Panc1 (cell line): Measurements from ENCODE around the gene CASP4. TPM values are rescaled to one million over a fixed set of nuclear protein-coding genes. Genes with fewer than 3 reads are reported as not detected.

Experiments used
- ATAC-seq: fragments of 200-7000 bp; cut with Tn5 transposase; 2 replicates; pipeline ENCODE4 v1.9.1; 2020; ENCODE audit warnings: mild to moderate bottlenecking, moderate library complexity
- BruUV-seq: library from RNA; stranded (reverse); fragments of 400-500 nt; replicated peaks from 2 replicates; lab custom pipeline; 2021; lab: Mats Ljungman, UMichigan
- CTCF ChIA-PET: fragments of 300-600 bp; sonication (Branson Sonifier 250); formaldehyde crosslinking; loops from one replicate; lab custom pipeline; 2022; ENCODE audit warnings: antibody characterized with exemption; lab: Charles Lee
- POLR2A ChIA-PET: fragments of 300-600 bp; sonication (Branson Sonifier 250); formaldehyde crosslinking; loops from one replicate; lab custom pipeline; 2022; ENCODE audit warnings: antibody characterized with exemption; lab: Charles Lee
- DNase-seq: peaks from one replicate; pipeline ENCODE4 v3.0.0-alpha.2; 2010; ENCODE audit warnings: low read depth, low spot score
- H3K27ac ChIP-seq: 2 replicates; pipeline ENCODE4 v1.5.1; 2011; ENCODE audit warnings: mild to moderate bottlenecking, low read length, inconsistent platforms
- H3K27me3 ChIP-seq: fragments of 200-500 bp; sonication (Bioruptor generic); 2 replicates; pipeline ENCODE4 v1.6.0; 2014; ENCODE audit warnings: low read length, inconsistent platforms; ENCODE audit not compliant: control insufficient read depth, insufficient read depth
- H3K36me3 ChIP-seq: fragments of 200-500 bp; sonication (Bioruptor generic); 2 replicates; pipeline ENCODE4 v1.5.1; 2014; ENCODE audit warnings: inconsistent platforms, mild to moderate bottlenecking, low read length, moderate library complexity; ENCODE audit not compliant: control insufficient read depth, insufficient read depth
- H3K4me1 ChIP-seq: 2 replicates; pipeline ENCODE4 v1.5.1; 2011; ENCODE audit warnings: inconsistent platforms, mild to moderate bottlenecking, low read length, moderate library complexity; ENCODE audit not compliant: control insufficient read depth, insufficient read depth
- H3K4me3 ChIP-seq, 2 experiments: 2 replicates each; pipeline ENCODE4 v1.5.1; 2011 to 2012; ENCODE audit warnings: low read depth in 2 of 2, low read length in 2 of 2, mild to moderate bottlenecking in 2 of 2, inconsistent platforms in 1 of 2, moderate library complexity in 1 of 2
- H3K9me3 ChIP-seq: fragments of 200-500 bp; sonication (Bioruptor generic); 2 replicates; pipeline ENCODE4 v1.5.1; 2014; ENCODE audit warnings: low read depth, mild to moderate bottlenecking, inconsistent platforms, low read length, moderate library complexity; ENCODE audit not compliant: control insufficient read depth, insufficient read depth
- POLR2AphosphoS5 ChIP-seq: IDR thresholded peaks from 2 replicates; pipeline ENCODE4 v1.6.1; 2012; ENCODE audit warnings: mild to moderate bottlenecking, low read depth, low read length, moderate library complexity
- SIN3A ChIP-seq: IDR thresholded peaks from 2 replicates; pipeline ENCODE4 v1.6.1; 2012; ENCODE audit warnings: low read depth, mild to moderate bottlenecking, low read length, moderate library complexity, borderline replicate concordance; ENCODE audit not compliant: insufficient read depth
- TCF7L2 ChIP-seq: IDR thresholded peaks from 2 replicates; pipeline ENCODE4 v1.6.1; 2011; ENCODE audit warnings: mild to moderate bottlenecking, low read depth, low read length, inconsistent platforms
- in situ Hi-C: cut with HindIII; loops from 2 replicates; pipeline ENCODE4 v1.10.0; 2016; ENCODE audit warnings: low sequenced_read_pairs, low pct_unique_long_range_greater_than_20kb
- intact Hi-C: fragments of 100-400 bp; cut with micrococcal nuclease; formaldehyde crosslinking; loops from one replicate; pipeline ENCODE4 v1.10.0; 2022; ENCODE audit not compliant: unreplicated experiment
- total RNA-seq: library from RNA; stranded (reverse); gene quantifications from one replicate; pipeline ENCODE4 v1.2.1, GENCODE V29; 2021; ENCODE audit not compliant: unreplicated experiment
- TF ChIP-seq, protein P1 (sequence below): fragments of 450-650 bp; IDR thresholded peaks from 2 replicates; pipeline ENCODE4 v1.5.1; 2017; ENCODE audit warnings: mild to moderate bottlenecking
- TF ChIP-seq, protein P2 (sequence below), 2 experiments: IDR thresholded peaks; 2 replicates each; pipeline ENCODE4 v1.6.1; 2011 to 2012; ENCODE audit warnings: low read depth in 2 of 2, control low read depth in 1 of 2, low read length in 1 of 2, mild to moderate bottlenecking in 1 of 2, moderate library complexity in 1 of 2; ENCODE audit not compliant: insufficient read depth in 1 of 2

Gene CASP4
- total RNA-seq, 1 experiment from 2014 or later: 25.8 TPM

DNA sequence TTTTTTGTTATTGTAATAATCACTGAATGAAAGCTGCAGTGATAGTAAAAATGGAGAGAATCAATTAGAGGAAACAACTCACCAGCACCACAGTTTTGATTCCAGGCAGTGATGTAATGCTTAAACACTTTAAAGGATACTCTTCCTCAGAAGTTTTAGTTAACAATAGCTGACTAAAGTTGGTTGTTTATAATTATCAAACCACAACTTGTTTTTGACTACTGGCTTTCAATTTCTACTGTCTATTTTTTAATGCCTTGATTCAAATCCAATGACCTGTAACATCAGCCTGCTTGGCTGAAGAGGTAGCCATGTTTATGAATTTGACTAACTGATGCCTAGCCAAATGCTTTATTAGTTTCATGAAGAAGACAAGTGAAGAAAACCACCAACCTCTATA, 51.9 kb downstream of the CASP4 start:
- ChIA-PET CTCF (no interaction called here), POLR2A (no interaction called here)
- Histone ChIP-seq H3K4me1 (no peaks in the 10 kb centered on the region), H3K9me3 (no peaks in the 10 kb centered on the region), H3K27ac (no peak overlapping the region), H3K27me3 (no peaks in the 10 kb centered on the region), H3K4me3 (no peak overlapping the region), H3K36me3 (no peaks in the 10 kb centered on the region)
- TF ChIP-seq POLR2AphosphoS5 (no peak), TCF7L2 (no peak), SIN3A (no peak)
- TF ChIP-seq, protein P1, sequence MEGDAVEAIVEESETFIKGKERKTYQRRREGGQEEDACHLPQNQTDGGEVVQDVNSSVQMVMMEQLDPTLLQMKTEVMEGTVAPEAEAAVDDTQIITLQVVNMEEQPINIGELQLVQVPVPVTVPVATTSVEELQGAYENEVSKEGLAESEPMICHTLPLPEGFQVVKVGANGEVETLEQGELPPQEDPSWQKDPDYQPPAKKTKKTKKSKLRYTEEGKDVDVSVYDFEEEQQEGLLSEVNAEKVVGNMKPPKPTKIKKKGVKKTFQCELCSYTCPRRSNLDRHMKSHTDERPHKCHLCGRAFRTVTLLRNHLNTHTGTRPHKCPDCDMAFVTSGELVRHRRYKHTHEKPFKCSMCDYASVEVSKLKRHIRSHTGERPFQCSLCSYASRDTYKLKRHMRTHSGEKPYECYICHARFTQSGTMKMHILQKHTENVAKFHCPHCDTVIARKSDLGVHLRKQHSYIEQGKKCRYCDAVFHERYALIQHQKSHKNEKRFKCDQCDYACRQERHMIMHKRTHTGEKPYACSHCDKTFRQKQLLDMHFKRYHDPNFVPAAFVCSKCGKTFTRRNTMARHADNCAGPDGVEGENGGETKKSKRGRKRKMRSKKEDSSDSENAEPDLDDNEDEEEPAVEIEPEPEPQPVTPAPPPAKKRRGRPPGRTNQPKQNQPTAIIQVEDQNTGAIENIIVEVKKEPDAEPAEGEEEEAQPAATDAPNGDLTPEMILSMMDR: no peak
- TF ChIP-seq, protein P2, sequence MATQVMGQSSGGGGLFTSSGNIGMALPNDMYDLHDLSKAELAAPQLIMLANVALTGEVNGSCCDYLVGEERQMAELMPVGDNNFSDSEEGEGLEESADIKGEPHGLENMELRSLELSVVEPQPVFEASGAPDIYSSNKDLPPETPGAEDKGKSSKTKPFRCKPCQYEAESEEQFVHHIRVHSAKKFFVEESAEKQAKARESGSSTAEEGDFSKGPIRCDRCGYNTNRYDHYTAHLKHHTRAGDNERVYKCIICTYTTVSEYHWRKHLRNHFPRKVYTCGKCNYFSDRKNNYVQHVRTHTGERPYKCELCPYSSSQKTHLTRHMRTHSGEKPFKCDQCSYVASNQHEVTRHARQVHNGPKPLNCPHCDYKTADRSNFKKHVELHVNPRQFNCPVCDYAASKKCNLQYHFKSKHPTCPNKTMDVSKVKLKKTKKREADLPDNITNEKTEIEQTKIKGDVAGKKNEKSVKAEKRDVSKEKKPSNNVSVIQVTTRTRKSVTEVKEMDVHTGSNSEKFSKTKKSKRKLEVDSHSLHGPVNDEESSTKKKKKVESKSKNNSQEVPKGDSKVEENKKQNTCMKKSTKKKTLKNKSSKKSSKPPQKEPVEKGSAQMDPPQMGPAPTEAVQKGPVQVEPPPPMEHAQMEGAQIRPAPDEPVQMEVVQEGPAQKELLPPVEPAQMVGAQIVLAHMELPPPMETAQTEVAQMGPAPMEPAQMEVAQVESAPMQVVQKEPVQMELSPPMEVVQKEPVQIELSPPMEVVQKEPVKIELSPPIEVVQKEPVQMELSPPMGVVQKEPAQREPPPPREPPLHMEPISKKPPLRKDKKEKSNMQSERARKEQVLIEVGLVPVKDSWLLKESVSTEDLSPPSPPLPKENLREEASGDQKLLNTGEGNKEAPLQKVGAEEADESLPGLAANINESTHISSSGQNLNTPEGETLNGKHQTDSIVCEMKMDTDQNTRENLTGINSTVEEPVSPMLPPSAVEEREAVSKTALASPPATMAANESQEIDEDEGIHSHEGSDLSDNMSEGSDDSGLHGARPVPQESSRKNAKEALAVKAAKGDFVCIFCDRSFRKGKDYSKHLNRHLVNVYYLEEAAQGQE (IDR thresholded peaks at IDR 0.05; ENCODE audit: insufficient read depth in 1 of 2, low read depth in 2 of 2, low read length in 1 of 2): no peak
- DNase-seq (no peak), ATAC-seq (no peak)
- in situ Hi-C loops: no loop called here
- intact Hi-C loops: no loop called here
- BruUV-seq: no TSS peak

DNA sequence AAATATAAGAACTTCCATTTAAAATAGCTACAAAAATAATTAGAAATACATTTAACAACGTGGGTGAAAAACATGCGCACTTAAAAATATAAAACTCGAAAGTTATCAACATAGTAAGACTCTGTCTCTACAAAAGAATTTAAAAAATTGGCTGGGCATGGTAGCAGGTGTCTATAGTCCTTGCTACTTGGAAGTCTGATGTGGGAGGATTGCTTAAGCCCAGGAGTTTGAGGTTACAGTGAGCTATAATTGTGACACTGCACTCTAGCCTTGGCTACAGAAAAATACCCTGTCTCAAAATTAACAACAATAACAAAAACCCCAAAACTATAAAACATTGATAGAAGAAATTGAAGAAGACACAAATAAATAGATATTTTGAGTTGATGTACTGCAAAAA, 56.3 kb downstream of the CASP4 start:
- no peak overlapping the region for H3K27ac ChIP-seq
- no peak for DNase-seq
- no peaks in the 10 kb centered on the region for H3K4me1 ChIP-seq
- no peaks in the 10 kb centered on the region for H3K9me3 ChIP-seq
- TF ChIP-seq SIN3A (no peak), POLR2AphosphoS5 (no peak), TCF7L2 (no peak)
- TF ChIP-seq, protein P2 (IDR thresholded peaks at IDR 0.05; ENCODE audit: insufficient read depth in 1 of 2, low read depth in 2 of 2, low read length in 1 of 2): no peak
- TF ChIP-seq, protein P1: no peak
- no peak for ATAC-seq
- POLR2A ChIA-PET: no interaction called here
- CTCF ChIA-PET: no interaction called here
- in situ Hi-C loops (no loop called here), intact Hi-C loops (no loop called here)
- no peaks in the 10 kb centered on the region for H3K36me3 ChIP-seq
- H3K27me3 ChIP-seq: no peaks in the 10 kb centered on the region
- H3K4me3 ChIP-seq: no peak overlapping the region
- BruUV-seq: no TSS peak
